GM12864 (cell line): Measurements from ENCODE around the gene APBA1.

Source experiments
- DNase-seq: peaks from one replicate; pipeline ENCODE4 v3.0.0-alpha.2; 2011; ENCODE audit warnings: low read depth
- H3K4me3 ChIP-seq: 2 replicates; pipeline ENCODE4 v1.5.1; 2011; ENCODE audit warnings: mild to moderate bottlenecking, low read depth, low read length, control low read depth
- CTCF ChIP-seq: IDR thresholded peaks from 2 replicates; pipeline ENCODE4 v1.5.1; 2011; ENCODE audit warnings: low read depth, mild to moderate bottlenecking, moderate library complexity, low read length, control low read depth, inconsistent platforms; ENCODE audit errors: missing control alignments

Gene APBA1

GRCh38 chr9:69474821-69475220, 197.3 kb downstream of the APBA1 start:
- no peak for TF ChIP-seq CTCF

GRCh38 chr9:69472101-69472620, 200.0 kb downstream of the APBA1 start:
- no peak for TF ChIP-seq CTCF
- DNase-seq: no peak
- no peak overlapping the region for H3K4me3 ChIP-seq

More at GRCh38 chr9:69474821-69475220, 197.3 kb downstream of the APBA1 start:
- no peak for DNase-seq
- no peak overlapping the region for H3K4me3 ChIP-seq

GRCh38 chr9:69471433-69471832, 200.7 kb downstream of the APBA1 start:
- H3K4me3 ChIP-seq: no peak overlapping the region
- DNase-seq: no peak
- TF ChIP-seq CTCF: no peak

- DNase-seq: no peak
- TF ChIP-seq CTCF: no peak
- H3K4me3 ChIP-seq: no peak overlapping the region
These were observed 201.8 kb downstream of the APBA1 start for GRCh38 chr9:69470186-69470977.

GRCh38 chr9:69469136-69469535, 203.0 kb downstream of the APBA1 start:
- DNase-seq: no peak
- no peak for TF ChIP-seq CTCF
- H3K4me3 ChIP-seq: no peak overlapping the region

- TF ChIP-seq CTCF: no peak
- no peak overlapping the region for H3K4me3 ChIP-seq
- DNase-seq: no peak
These were observed 203.8 kb downstream of the APBA1 start for GRCh38 chr9:69468380-69468779.

GRCh38 chr9:69466151-69466550, 206.0 kb downstream of the APBA1 start:
- TF ChIP-seq CTCF: no peak

More at GRCh38 chr9:69466151-69466550, 206.0 kb downstream of the APBA1 start:
- no peak for DNase-seq
- H3K4me3 ChIP-seq: no peak overlapping the region
